ENCODE data around the gene KRTAP19-1. TPM values are rescaled to one million over a fixed set of nuclear protein-coding genes. Genes with fewer than 3 reads are reported as not detected.

Gene KRTAP19-1
- total RNA-seq, 1 donor from 2014 or later = not detected

GRCh38 chr21:30478004-30478403 is 2.2 kb downstream of the KRTAP19-1 start:
- intact Hi-C loops (cut with DNase I) = no loop called here
- Histone ChIP-seq H3K9me3 (no peaks in the 10 kb centered on the region), H3K27me3 (no peaks in the 10 kb centered on the region), H3K4me3 (no peak overlapping the region), H3K27ac (no peak overlapping the region), H3K36me3 (no peaks in the 10 kb centered on the region), H3K4me1 (no peaks in the 10 kb centered on the region)
- DNase-seq (no peak), ATAC-seq (no peak)
- no peak for TF ChIP-seq CTCF (IDR thresholded peaks at IDR 0.05)

GRCh38 chr21:30468900-30469714 is 11.1 kb downstream of the KRTAP19-1 start:
- TF ChIP-seq CTCF (IDR thresholded peaks at IDR 0.05) = no peak
- H3K27ac ChIP-seq = no peak overlapping the region
- DNase-seq = no peak
- no peak overlapping the region for H3K4me3 ChIP-seq
- intact Hi-C loops (cut with DNase I) = no loop called here
- H3K36me3 ChIP-seq = no peaks in the 10 kb centered on the region
- no peaks in the 10 kb centered on the region for H3K4me1 ChIP-seq
- no peaks in the 10 kb centered on the region for H3K9me3 ChIP-seq
- no peak for ATAC-seq
- H3K27me3 ChIP-seq = no peaks in the 10 kb centered on the region

- peak; percentile 16 for TF ChIP-seq CTCF (IDR thresholded peaks at IDR 0.05)
- no peak for ATAC-seq
- H3K27ac ChIP-seq = no peak overlapping the region
These were observed 16.5 kb downstream of the KRTAP19-1 start for GRCh38 chr21:30463713-30464112.

GRCh38 chr21:30448514-30448913 is 31.7 kb downstream of the KRTAP19-1 start:
- H3K27me3 ChIP-seq = no peaks in the 10 kb centered on the region
- intact Hi-C loops (cut with DNase I) = no loop called here
- no peak for ATAC-seq
- no peaks in the 10 kb centered on the region for H3K9me3 ChIP-seq
- H3K4me1 ChIP-seq = no peaks in the 10 kb centered on the region
- H3K4me3 ChIP-seq = no peak overlapping the region
- no peak for DNase-seq
- no peaks in the 10 kb centered on the region for H3K36me3 ChIP-seq
- H3K27ac ChIP-seq = no peak overlapping the region
- no peak for TF ChIP-seq CTCF (IDR thresholded peaks at IDR 0.05)

More at GRCh38 chr21:30463713-30464112, 16.5 kb downstream of the KRTAP19-1 start:
- H3K36me3 ChIP-seq = no peaks in the 10 kb centered on the region
- H3K4me3 ChIP-seq = no peak overlapping the region
- H3K9me3 ChIP-seq = no peaks in the 10 kb centered on the region
- no peaks in the 10 kb centered on the region for H3K27me3 ChIP-seq
- no peaks in the 10 kb centered on the region for H3K4me1 ChIP-seq
- no peak for DNase-seq
- intact Hi-C loops (cut with DNase I) = no loop called here

GRCh38 chr21:30447056-30447455 is 33.1 kb downstream of the KRTAP19-1 start:
- H3K27ac ChIP-seq = no peak overlapping the region
- no peaks in the 10 kb centered on the region for H3K36me3 ChIP-seq
- intact Hi-C loops (cut with DNase I) = no loop called here
- no peak for TF ChIP-seq CTCF (IDR thresholded peaks at IDR 0.05)
- ATAC-seq (no peak), DNase-seq (no peak)
- H3K4me1 ChIP-seq = no peaks in the 10 kb centered on the region
- no peaks in the 10 kb centered on the region for H3K9me3 ChIP-seq
- H3K4me3 ChIP-seq = no peak overlapping the region
- no peaks in the 10 kb centered on the region for H3K27me3 ChIP-seq

Measured in upper lobe of right lung (tissue), 1 donor.